Loucy (cell line): ENCODE results near the gene PLEKHN1.

Experiments
- H2AFZ ChIP-seq: fragments of 200-600 bp; sonication (generic); 2 replicates; pipeline ENCODE4 v1.6.0; 2016; ENCODE audit warnings: antibody characterized with exemption, mild to moderate bottlenecking, low read length, moderate library complexity
- H3F3A ChIP-seq: fragments of 200-600 bp; 2 replicates; pipeline ENCODE4 v1.6.0; 2016; ENCODE audit warnings: antibody characterized with exemption, low read depth, mild to moderate bottlenecking
- H3K27me3 ChIP-seq: fragments of 200-600 bp; sonication (generic); 2 replicates; pipeline ENCODE4 v1.6.1; 2014; ENCODE audit warnings: low read length, mild to moderate bottlenecking; ENCODE audit not compliant: insufficient read depth, poor library complexity, severe bottlenecking
- H3K36me3 ChIP-seq: fragments of 200-600 bp; sonication (generic); 2 replicates; pipeline ENCODE4 v1.6.1; 2016; ENCODE audit warnings: low read length; ENCODE audit not compliant: insufficient read depth
- H3K4me1 ChIP-seq: fragments of 200-600 bp; sonication (generic); 2 replicates; pipeline ENCODE4 v1.5.1; 2014; ENCODE audit warnings: low read length, mild to moderate bottlenecking; ENCODE audit not compliant: insufficient read depth, poor library complexity, severe bottlenecking
- H3K4me2 ChIP-seq: fragments of 200-600 bp; sonication (generic); 2 replicates; pipeline ENCODE4 v1.6.0; 2014; ENCODE audit warnings: antibody characterized with exemption, low read length, low read depth, mild to moderate bottlenecking; ENCODE audit not compliant: poor library complexity, severe bottlenecking
- H3K4me3 ChIP-seq: fragments of 200-600 bp; sonication (generic); 2 replicates; pipeline ENCODE4 v1.5.1; 2014; ENCODE audit warnings: low read length, mild to moderate bottlenecking, mixed read lengths; ENCODE audit not compliant: poor library complexity, severe bottlenecking
- H3K79me2 ChIP-seq: fragments of 200-600 bp; sonication (generic); 2 replicates; pipeline ENCODE4 v1.6.1; 2014; ENCODE audit warnings: low read length; ENCODE audit not compliant: insufficient read depth
- H3K9ac ChIP-seq: fragments of 200-600 bp; sonication (generic); 2 replicates; pipeline ENCODE4 v1.6.0; 2014; ENCODE audit warnings: mild to moderate bottlenecking, low read depth, low read length, moderate library complexity; ENCODE audit not compliant: poor library complexity, severe bottlenecking
- H3K9me2 ChIP-seq: fragments of 200-600 bp; sonication (generic); replicated peaks from 2 replicates; pipeline ENCODE4 v1.6.1; 2016; ENCODE audit warnings: low read depth, low read length, mixed read lengths
- H3K9me3 ChIP-seq: fragments of 200-600 bp; sonication (generic); 2 replicates; pipeline ENCODE4 v1.6.1; 2014; ENCODE audit warnings: mild to moderate bottlenecking, antibody characterized with exemption, low read length, low read depth; ENCODE audit not compliant: insufficient read depth
- H4K20me1 ChIP-seq: fragments of 200-600 bp; sonication (generic); 2 replicates; pipeline ENCODE4 v1.6.0; 2014; ENCODE audit warnings: antibody characterized with exemption, low read length, mild to moderate bottlenecking; ENCODE audit not compliant: insufficient read depth, poor library complexity, severe bottlenecking
- EZH2phosphoT487 ChIP-seq: fragments of 200-600 bp; IDR thresholded peaks from 2 replicates; pipeline ENCODE4 v1.6.1; 2018; ENCODE audit warnings: antibody characterized with exemption, mild to moderate bottlenecking, moderate library complexity, borderline replicate concordance
- TF ChIP-seq, protein P1 (sequence below): fragments of 200-600 bp; sonication (generic); conservative IDR thresholded peaks from 2 replicates; pipeline ENCODE4 v1.5.1; 2014; ENCODE audit warnings: mild to moderate bottlenecking, antibody characterized with exemption, low read length

Gene PLEKHN1

DNA sequence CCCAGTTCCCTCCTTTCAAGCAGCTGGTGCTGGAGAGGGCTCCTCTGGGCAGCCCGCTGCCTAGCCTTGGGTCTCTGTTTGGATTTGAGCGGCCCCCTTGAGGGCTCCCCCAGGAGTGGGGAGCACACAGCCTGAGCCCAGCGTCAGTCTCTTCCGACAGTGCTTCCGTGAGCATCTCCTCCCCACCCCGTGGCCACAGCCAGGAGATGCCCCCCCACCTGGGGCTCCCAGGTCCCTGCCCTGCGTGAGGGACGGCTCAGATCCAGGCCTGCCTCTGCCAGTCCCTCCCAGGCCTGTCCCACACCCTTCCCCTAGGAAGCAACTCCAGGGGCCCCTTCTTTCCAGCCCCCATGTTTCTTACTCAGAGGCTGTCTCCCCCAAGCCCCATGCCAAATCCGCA is 39.0 kb upstream of the PLEKHN1 start:
- Histone ChIP-seq H3K4me1 (peaks cover 30% of the 10 kb centered on the region), H3K4me2 (no peak overlapping the region), H3K36me3 (no peaks in the 10 kb centered on the region), H3F3A (no peaks in the 10 kb centered on the region), H3K79me2 (no peaks in the 10 kb centered on the region), H3K9me3 (no peaks in the 10 kb centered on the region), H2AFZ (no peak overlapping the region), H3K9me2 (no peaks in the 10 kb centered on the region), H4K20me1 (no peaks in the 10 kb centered on the region), H3K27me3 (no peaks in the 10 kb centered on the region), H3K9ac (no peak overlapping the region), H3K4me3 (no peak overlapping the region)
- no peak for TF ChIP-seq EZH2phosphoT487
- TF ChIP-seq, protein P1, sequence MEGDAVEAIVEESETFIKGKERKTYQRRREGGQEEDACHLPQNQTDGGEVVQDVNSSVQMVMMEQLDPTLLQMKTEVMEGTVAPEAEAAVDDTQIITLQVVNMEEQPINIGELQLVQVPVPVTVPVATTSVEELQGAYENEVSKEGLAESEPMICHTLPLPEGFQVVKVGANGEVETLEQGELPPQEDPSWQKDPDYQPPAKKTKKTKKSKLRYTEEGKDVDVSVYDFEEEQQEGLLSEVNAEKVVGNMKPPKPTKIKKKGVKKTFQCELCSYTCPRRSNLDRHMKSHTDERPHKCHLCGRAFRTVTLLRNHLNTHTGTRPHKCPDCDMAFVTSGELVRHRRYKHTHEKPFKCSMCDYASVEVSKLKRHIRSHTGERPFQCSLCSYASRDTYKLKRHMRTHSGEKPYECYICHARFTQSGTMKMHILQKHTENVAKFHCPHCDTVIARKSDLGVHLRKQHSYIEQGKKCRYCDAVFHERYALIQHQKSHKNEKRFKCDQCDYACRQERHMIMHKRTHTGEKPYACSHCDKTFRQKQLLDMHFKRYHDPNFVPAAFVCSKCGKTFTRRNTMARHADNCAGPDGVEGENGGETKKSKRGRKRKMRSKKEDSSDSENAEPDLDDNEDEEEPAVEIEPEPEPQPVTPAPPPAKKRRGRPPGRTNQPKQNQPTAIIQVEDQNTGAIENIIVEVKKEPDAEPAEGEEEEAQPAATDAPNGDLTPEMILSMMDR = no peak

DNA sequence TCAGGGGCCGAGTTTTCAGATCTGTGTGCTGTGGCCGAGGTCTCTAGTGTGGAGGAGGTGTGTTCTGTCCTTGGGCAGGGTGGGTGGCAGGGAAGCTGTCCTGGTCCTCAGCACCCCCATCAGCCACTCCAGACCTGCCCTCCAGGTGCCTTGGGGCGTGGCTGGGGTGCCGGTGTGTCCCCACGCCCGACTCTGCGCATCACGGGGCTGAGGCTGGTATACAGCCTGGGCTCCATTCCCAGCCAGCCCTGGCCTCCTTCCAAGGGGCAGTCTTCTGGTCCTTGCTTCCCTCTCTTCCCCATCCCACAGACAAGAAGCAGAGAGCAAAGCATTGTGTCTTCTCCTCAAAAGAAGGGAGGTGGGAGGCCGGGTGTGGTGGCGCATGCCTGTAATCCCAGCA is 38.5 kb upstream of the PLEKHN1 start:
- no peak for TF ChIP-seq EZH2phosphoT487
- TF ChIP-seq, protein P1 = no peak
- H3K4me3 ChIP-seq = no peak overlapping the region
- H3K9ac ChIP-seq = no peak overlapping the region
- no peak overlapping the region for H3K4me2 ChIP-seq
- no peaks in the 10 kb centered on the region for H3K27me3 ChIP-seq
- H3K79me2 ChIP-seq = no peaks in the 10 kb centered on the region
- H3K36me3 ChIP-seq = no peaks in the 10 kb centered on the region
- H3F3A ChIP-seq = no peaks in the 10 kb centered on the region
- peaks cover 30% of the 10 kb centered on the region for H3K4me1 ChIP-seq
- H3K9me2 ChIP-seq = no peaks in the 10 kb centered on the region
- no peak overlapping the region for H2AFZ ChIP-seq
- no peaks in the 10 kb centered on the region for H3K9me3 ChIP-seq
- H4K20me1 ChIP-seq = no peaks in the 10 kb centered on the region

GRCh38 chr1:928825-929661 is 37.2 kb upstream of the PLEKHN1 start:
- H3K9me3 ChIP-seq = no peaks in the 10 kb centered on the region
- no peaks in the 10 kb centered on the region for H3K79me2 ChIP-seq
- H2AFZ ChIP-seq = no peak overlapping the region
- no peaks in the 10 kb centered on the region for H3F3A ChIP-seq
- TF ChIP-seq, protein P1 = no peak
- no peak for TF ChIP-seq EZH2phosphoT487
- no peaks in the 10 kb centered on the region for H3K9me2 ChIP-seq
- H3K36me3 ChIP-seq = no peaks in the 10 kb centered on the region
- no peak overlapping the region for H3K9ac ChIP-seq
- no peaks in the 10 kb centered on the region for H4K20me1 ChIP-seq
- H3K4me1 ChIP-seq = peaks cover 22% of the 10 kb centered on the region
- no peaks in the 10 kb centered on the region for H3K27me3 ChIP-seq
- no peak overlapping the region for H3K4me2 ChIP-seq
- no peak overlapping the region for H3K4me3 ChIP-seq
